ENCODE data around the gene EMP3.

- TF ChIP-seq GTF2A2 (tag; IDR thresholded peaks at IDR 0.05) = no peak
- no peak for TF ChIP-seq TAF15 (IDR thresholded peaks at IDR 0.05; ENCODE audit: low read depth, low read length)
- no peak for TF ChIP-seq POLR2AphosphoS5 (IDR thresholded peaks at IDR 0.05; ENCODE audit: control insufficient read depth, insufficient read depth, low read depth, low read length)
- TF ChIP-seq HDGF (IDR thresholded peaks at IDR 0.05) = no peak
- TF ChIP-seq ZNF121 (CRISPR knock-in tag; conservative IDR thresholded peaks at IDR 0.05) = no peak
- no peak for TF ChIP-seq ZNF436 (CRISPR knock-in tag; IDR thresholded peaks at IDR 0.05)
- no peak for TF ChIP-seq ETV6 (IDR thresholded peaks at IDR 0.05; ENCODE audit: borderline replicate concordance in 1 of 2, low read depth in 2 of 2, low read length in 1 of 2)
- no peak for TF ChIP-seq ETV6 (CRISPR knock-in tag; IDR thresholded peaks at IDR 0.05; ENCODE audit: borderline replicate concordance)
- TF ChIP-seq CTCF (IDR thresholded peaks at IDR 0.05 in 2 of 3, conservative IDR thresholded peaks at IDR 0.05 in 1 of 3; ENCODE audit: insufficient read depth in 2 of 3, low read depth in 1 of 3, low read length in 3 of 3) = no peak
- TF ChIP-seq SAFB2 (IDR thresholded peaks at IDR 0.05; ENCODE audit: borderline replicate concordance, low read depth, low read length, severe bottlenecking) = no peak
- TF ChIP-seq FIP1L1 (IDR thresholded peaks at IDR 0.05; ENCODE audit: low read depth, low read length, poor library complexity, severe bottlenecking) = no peak
- no peak for TF ChIP-seq PTTG1 (tag; IDR thresholded peaks at IDR 0.05; ENCODE audit: low read depth)
- no peak for TF ChIP-seq RBM14 (IDR thresholded peaks at IDR 0.05; ENCODE audit: borderline replicate concordance, insufficient read depth, low read depth, low read length)
Observed at GRCh38 chr19:48359123-48359522, 33.8 kb downstream of the EMP3 start.

Data from K562 (cell line).